Measurements from ENCODE around the gene ITPRIP.

ITPRIP gene

GRCh38 chr10:104368381-104368780 lies 30.1 kb upstream of the ITPRIP start:
- DNase-seq (ENCODE audit: low spot score) = no peak
- ChIA-PET POLR2A (ENCODE audit: low non-redundant PET) (no interaction called here), CTCF (interaction anchor here (0.6 kb wide), 1 partner anchor 89 kb away, joined by 3 read pairs; no protein-coding TSS in a partner anchor)
- H3K27ac ChIP-seq = no peak overlapping the region
- TF ChIP-seq, protein P1, sequence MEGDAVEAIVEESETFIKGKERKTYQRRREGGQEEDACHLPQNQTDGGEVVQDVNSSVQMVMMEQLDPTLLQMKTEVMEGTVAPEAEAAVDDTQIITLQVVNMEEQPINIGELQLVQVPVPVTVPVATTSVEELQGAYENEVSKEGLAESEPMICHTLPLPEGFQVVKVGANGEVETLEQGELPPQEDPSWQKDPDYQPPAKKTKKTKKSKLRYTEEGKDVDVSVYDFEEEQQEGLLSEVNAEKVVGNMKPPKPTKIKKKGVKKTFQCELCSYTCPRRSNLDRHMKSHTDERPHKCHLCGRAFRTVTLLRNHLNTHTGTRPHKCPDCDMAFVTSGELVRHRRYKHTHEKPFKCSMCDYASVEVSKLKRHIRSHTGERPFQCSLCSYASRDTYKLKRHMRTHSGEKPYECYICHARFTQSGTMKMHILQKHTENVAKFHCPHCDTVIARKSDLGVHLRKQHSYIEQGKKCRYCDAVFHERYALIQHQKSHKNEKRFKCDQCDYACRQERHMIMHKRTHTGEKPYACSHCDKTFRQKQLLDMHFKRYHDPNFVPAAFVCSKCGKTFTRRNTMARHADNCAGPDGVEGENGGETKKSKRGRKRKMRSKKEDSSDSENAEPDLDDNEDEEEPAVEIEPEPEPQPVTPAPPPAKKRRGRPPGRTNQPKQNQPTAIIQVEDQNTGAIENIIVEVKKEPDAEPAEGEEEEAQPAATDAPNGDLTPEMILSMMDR (conservative IDR thresholded peaks at IDR 0.05; ENCODE audit: low read depth) = no peak

DNA sequence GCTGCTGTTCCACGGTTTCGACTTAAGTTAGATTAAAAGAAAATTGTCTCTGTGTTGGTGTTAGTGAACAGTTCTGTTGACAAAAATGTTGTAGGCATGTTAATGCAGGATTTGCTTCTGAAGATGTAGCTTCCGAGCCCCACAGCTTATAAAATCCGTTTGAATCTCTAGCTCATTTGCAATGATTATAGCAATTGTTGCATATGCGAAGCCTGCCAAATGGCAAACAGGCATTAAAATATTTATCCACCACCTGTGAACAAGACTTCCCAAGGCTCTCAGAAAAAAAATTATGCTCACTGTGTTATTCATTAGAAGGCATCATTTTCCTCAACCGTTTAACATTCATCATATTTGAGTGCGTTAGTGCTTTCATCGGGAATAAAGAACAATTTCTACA lies 29.6 kb upstream of the ITPRIP start:
- CTCF ChIA-PET = interaction anchor here (2.4 kb wide), 1 partner anchor 14 kb away, joined by 10 read pairs; the partner anchor contains the start of gene CFAP58
- no peak overlapping the region for H3K27ac ChIP-seq
- DNase-seq (ENCODE audit: low spot score) = no peak
- TF ChIP-seq, protein P1 (conservative IDR thresholded peaks at IDR 0.05; ENCODE audit: low read depth) = no peak
- POLR2A ChIA-PET (ENCODE audit: low non-redundant PET) = interaction anchor here (0.6 kb wide), 1 partner anchor 74 kb away, joined by 3 read pairs; no protein-coding TSS in a partner anchor

DNA sequence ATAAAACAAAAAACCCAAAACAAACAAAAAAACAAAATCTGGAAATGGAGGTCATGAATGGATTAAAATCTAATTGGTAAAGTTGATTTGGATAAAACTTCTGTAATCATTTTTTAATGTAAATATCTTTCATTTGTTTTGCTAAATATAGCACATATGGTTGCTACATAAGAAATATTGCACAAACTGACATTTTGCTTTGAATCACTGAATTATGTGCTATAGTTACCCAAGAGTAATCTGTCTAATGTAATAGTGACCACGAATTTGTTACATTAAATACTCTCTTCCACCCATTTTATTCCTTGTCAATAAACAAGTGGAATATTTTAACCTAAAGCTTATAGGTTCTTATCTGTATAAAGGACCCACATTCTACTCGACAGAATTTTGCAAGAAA lies 21.5 kb upstream of the ITPRIP start:
- POLR2A ChIA-PET (ENCODE audit: low non-redundant PET) = no interaction called here
- CTCF ChIA-PET = interaction anchor here (0.6 kb wide), 1 partner anchor 249 kb away, joined by 3 read pairs; no protein-coding TSS in a partner anchor
- TF ChIP-seq, protein P1 (conservative IDR thresholded peaks at IDR 0.05; ENCODE audit: low read depth) = no peak
- DNase-seq (ENCODE audit: low spot score) = no peak
- H3K27ac ChIP-seq = no peak overlapping the region

- DNase-seq (ENCODE audit: low spot score) = peak; percentile 98
- ChIA-PET POLR2A (ENCODE audit: low non-redundant PET) (interaction anchor here (0.6 to 0.7 kb wide), 2 partner anchors 15 to 79 kb away, joined by 3 read pairs; partner anchors contain the start of gene ITPRIP), CTCF (interaction anchor here (0.5 to 5.6 kb wide), 17 partner anchors 11 to 540 kb away, joined by 3 to 50 read pairs (median 4); no protein-coding TSS in a partner anchor)
- peak within 1 kb of the TSS; percentile 47 for H3K27ac ChIP-seq
- TF ChIP-seq, protein P1 (conservative IDR thresholded peaks at IDR 0.05; ENCODE audit: low read depth) = peak; percentile 71
Measured at GRCh38 chr10:104353325-104354048, 15.2 kb upstream of the ITPRIP start, which contains the start of gene CFAP58. Gene CFAP58, plus strand, starts transcription at chr10:104353833. Its CDS starts 65 bp downstream, at chr10:104353898.

GRCh38 chr10:104351919-104352318 lies 13.7 kb upstream of the ITPRIP start:
- no peak overlapping the region for H3K27ac ChIP-seq
- TF ChIP-seq, protein P1 (conservative IDR thresholded peaks at IDR 0.05; ENCODE audit: low read depth) = no peak
- CTCF ChIA-PET = interaction anchor here (0.9 to 5.6 kb wide), 5 partner anchors 14 to 77 kb away, joined by 3 to 50 read pairs (median 39); partner anchors contain the start of gene ITPRIP
- POLR2A ChIA-PET (ENCODE audit: low non-redundant PET) = no interaction called here
- no peak for DNase-seq (ENCODE audit: low spot score)

GRCh38 chr10:104351061-104351702 lies 12.9 kb upstream of the ITPRIP start:
- ChIA-PET POLR2A (ENCODE audit: low non-redundant PET) (no interaction called here), CTCF (interaction anchor here (0.6 to 5.6 kb wide), 10 partner anchors 13 to 103 kb away, joined by 3 to 50 read pairs (median 4); partner anchors contain the start of gene ITPRIP)
- TF ChIP-seq, protein P1 (conservative IDR thresholded peaks at IDR 0.05; ENCODE audit: low read depth) = no peak
- no peak for DNase-seq (ENCODE audit: low spot score)
- no peak overlapping the region for H3K27ac ChIP-seq

Data from RWPE1 (cell line).